WTC11 (cell line): ENCODE measurements around the gene EDC3. TPM values are rescaled to one million over a fixed set of nuclear protein-coding genes. Genes with fewer than 3 reads are reported as not detected.

Experiments used
- ATAC-seq: fragments of 200-7000 bp; cut with Tn5 transposase; 2 replicates; pipeline ENCODE4 v1.10.0; 2021; ENCODE audit warnings: mild to moderate bottlenecking, moderate library complexity
- CTCF ChIA-PET: fragments of 300-600 bp; sonication (Branson Sonifier 250); formaldehyde crosslinking; loops from one replicate; lab custom pipeline; 2021; ENCODE audit warnings: antibody characterized with exemption; lab: Charles Lee
- POLR2A ChIA-PET: fragments of 350-600 bp; sonication (Branson Sonifier 250); formaldehyde crosslinking; loops from one replicate; lab custom pipeline; 2021; ENCODE audit warnings: antibody characterized with exemption; lab: Charles Lee
- DNase-seq: peaks from one replicate; pipeline ENCODE4 v3.0.0; 2021; ENCODE audit warnings: low spot score
- H3K27ac Mint-ChIP-seq: 2 replicates; pipeline ENCODE4 v1.8.0; 2021; ENCODE audit warnings: mixed read lengths
- H3K27me3 Mint-ChIP-seq: 2 replicates; pipeline ENCODE4 v1.8.0; 2021; ENCODE audit warnings: low read depth, mild to moderate bottlenecking, moderate library complexity, mixed read lengths
- H3K36me3 Mint-ChIP-seq: 2 replicates; pipeline ENCODE4 v1.8.0; 2021; ENCODE audit warnings: mixed read lengths
- H3K4me1 Mint-ChIP-seq: 2 replicates; pipeline ENCODE4 v1.8.0; 2022; ENCODE audit warnings: mixed read lengths
- H3K4me3 Mint-ChIP-seq: 2 replicates; pipeline ENCODE4 v1.8.0; 2021; ENCODE audit warnings: mild to moderate bottlenecking, moderate library complexity, mixed read lengths
- H3K9me3 Mint-ChIP-seq: 2 replicates; pipeline ENCODE4 v1.8.0; 2021; ENCODE audit warnings: mixed read lengths
- ATF1 ChIP-seq: sonication (generic); formaldehyde crosslinking; IDR thresholded peaks from 2 replicates; pipeline ENCODE4 v1.8.1; 2023; ENCODE audit warnings: mild to moderate bottlenecking, moderate library complexity, missing genetic modification reagents
- CREM ChIP-seq: sonication (generic); formaldehyde crosslinking; IDR thresholded peaks from 2 replicates; pipeline ENCODE4 v1.8.1; 2022; ENCODE audit warnings: mild to moderate bottlenecking, missing genetic modification reagents, moderate library complexity
- ETV6 ChIP-seq: sonication (generic); formaldehyde crosslinking; IDR thresholded peaks from 2 replicates; pipeline ENCODE4 v1.8.1; 2022; ENCODE audit warnings: mild to moderate bottlenecking, missing genetic modification reagents
- NFE2L1 ChIP-seq: sonication (generic); formaldehyde crosslinking; IDR thresholded peaks from 2 replicates; pipeline ENCODE4 v1.8.1; 2023; ENCODE audit warnings: missing genetic modification reagents
- NR1H2 ChIP-seq: sonication (generic); formaldehyde crosslinking; IDR thresholded peaks from 2 replicates; pipeline ENCODE4 v1.9.0; 2021; ENCODE audit warnings: mild to moderate bottlenecking, moderate library complexity, missing genetic modification reagents
- RELA ChIP-seq: sonication (generic); formaldehyde crosslinking; IDR thresholded peaks from 2 replicates; pipeline ENCODE4 v1.8.1; 2022; ENCODE audit warnings: missing genetic modification reagents, mild to moderate bottlenecking, borderline replicate concordance
- TCF7 ChIP-seq: sonication (generic); formaldehyde crosslinking; IDR thresholded peaks from 2 replicates; pipeline ENCODE4 v1.8.0; 2022; ENCODE audit warnings: mild to moderate bottlenecking, low read depth, missing genetic modification reagents, moderate library complexity
- TEAD1 ChIP-seq: sonication (generic); formaldehyde crosslinking; IDR thresholded peaks from 2 replicates; pipeline ENCODE4 v1.8.0; 2022; ENCODE audit warnings: mild to moderate bottlenecking, missing genetic modification reagents
- ZNF317 ChIP-seq: sonication (generic); formaldehyde crosslinking; IDR thresholded peaks from 2 replicates; pipeline ENCODE4 v1.8.1; 2023; ENCODE audit warnings: low read depth, mild to moderate bottlenecking, moderate library complexity, missing genetic modification reagents, borderline replicate concordance
- ZNF416 ChIP-seq: fragments of 250-450 bp; sonication (Bioruptor Pico); IDR thresholded peaks from 2 replicates; pipeline ENCODE4 v1.9.0; 2021; ENCODE audit warnings: mild to moderate bottlenecking, inconsistent platforms
- total RNA-seq: library from RNA; stranded (reverse); gene quantifications from 3 replicates; pipeline ENCODE4 v1.2.3, GENCODE V29; 2021
- TF ChIP-seq, protein P1 (sequence below): sonication (generic); formaldehyde crosslinking; conservative IDR thresholded peaks from 2 replicates; pipeline ENCODE4 v1.8.1; 2023; ENCODE audit warnings: mild to moderate bottlenecking, low read depth, missing genetic modification reagents, moderate library complexity
- TF ChIP-seq, protein P2 (sequence below): sonication (generic); formaldehyde crosslinking; conservative IDR thresholded peaks from 2 replicates; pipeline ENCODE4 v1.8.1; 2022; ENCODE audit warnings: mild to moderate bottlenecking, missing genetic modification reagents
- TF ChIP-seq, protein P3 (sequence below): sonication (generic); formaldehyde crosslinking; IDR thresholded peaks from 2 replicates; pipeline ENCODE4 v1.8.1; 2022; ENCODE audit warnings: low read depth, missing genetic modification reagents, borderline replicate concordance
- TF ChIP-seq, protein P4 (sequence below): sonication (generic); formaldehyde crosslinking; IDR thresholded peaks from 2 replicates; pipeline ENCODE4 v1.8.1; 2022; ENCODE audit warnings: low read depth, mild to moderate bottlenecking, moderate library complexity, missing genetic modification reagents, borderline replicate concordance
- TF ChIP-seq, protein P5 (sequence below): fragments of 250-450 bp; sonication (Bioruptor Pico); IDR thresholded peaks from 2 replicates; pipeline ENCODE4 v1.9.0; 2021; ENCODE audit warnings: mild to moderate bottlenecking
- TF ChIP-seq, protein P6 (sequence below): sonication (generic); formaldehyde crosslinking; IDR thresholded peaks from 2 replicates; pipeline ENCODE4 v1.8.1; 2022; ENCODE audit warnings: mild to moderate bottlenecking, missing genetic modification reagents, moderate library complexity, borderline replicate concordance
- TF ChIP-seq, protein P7 (sequence below): sonication (generic); formaldehyde crosslinking; IDR thresholded peaks from 2 replicates; pipeline ENCODE4 v1.8.1; 2023; ENCODE audit warnings: mild to moderate bottlenecking, moderate library complexity, missing genetic modification reagents
- TF ChIP-seq, protein P8 (sequence below): sonication (generic); formaldehyde crosslinking; IDR thresholded peaks from 2 replicates; pipeline ENCODE4 v1.8.0; 2023; ENCODE audit warnings: missing genetic modification reagents

Gene EDC3
- total RNA-seq, 1 experiment from 2014 or later = 54.7 TPM

DNA sequence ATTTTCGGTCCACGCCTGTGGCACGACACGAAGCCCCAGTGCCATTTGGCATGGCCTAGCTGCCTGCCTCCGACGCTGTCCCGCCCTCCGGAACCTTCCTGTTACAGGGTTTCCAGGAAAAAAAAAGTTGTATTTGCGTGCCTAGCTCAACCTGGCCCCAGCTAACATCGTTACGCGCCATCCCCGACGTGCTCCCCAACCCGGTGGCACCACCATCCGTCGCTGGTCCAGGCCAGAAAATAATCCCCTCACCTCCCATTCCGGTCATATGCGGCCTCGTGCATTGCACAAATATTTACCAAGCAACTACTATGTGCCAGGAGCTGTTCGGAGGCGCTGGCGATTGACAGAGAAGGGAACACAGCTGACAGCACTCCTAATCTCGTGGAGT is 30.9 kb upstream of the EDC3 start:
- Mint-ChIP-seq H3K9me3 (no peaks in the 10 kb centered on the region), H3K4me3 (peak overlapping the region; percentile 74), H3K27ac (no peak overlapping the region), H3K36me3 (no peaks in the 10 kb centered on the region), H3K27me3 (peaks cover 77% of the 10 kb centered on the region), H3K4me1 (peaks cover 15% of the 10 kb centered on the region)
- POLR2A ChIA-PET = interaction anchor here (2.8 kb wide), 1 partner anchor 33 kb away, joined by 17 read pairs; no protein-coding TSS in a partner anchor
- DNase-seq = no peak
- no peak for ATAC-seq
- CTCF ChIA-PET = interaction anchor here (0.6 to 4.6 kb wide), 7 partner anchors 28 to 94 kb away, joined by 4 to 53 read pairs (median 6); partner anchors contain the start of gene CSK
- TF ChIP-seq, protein P1, sequence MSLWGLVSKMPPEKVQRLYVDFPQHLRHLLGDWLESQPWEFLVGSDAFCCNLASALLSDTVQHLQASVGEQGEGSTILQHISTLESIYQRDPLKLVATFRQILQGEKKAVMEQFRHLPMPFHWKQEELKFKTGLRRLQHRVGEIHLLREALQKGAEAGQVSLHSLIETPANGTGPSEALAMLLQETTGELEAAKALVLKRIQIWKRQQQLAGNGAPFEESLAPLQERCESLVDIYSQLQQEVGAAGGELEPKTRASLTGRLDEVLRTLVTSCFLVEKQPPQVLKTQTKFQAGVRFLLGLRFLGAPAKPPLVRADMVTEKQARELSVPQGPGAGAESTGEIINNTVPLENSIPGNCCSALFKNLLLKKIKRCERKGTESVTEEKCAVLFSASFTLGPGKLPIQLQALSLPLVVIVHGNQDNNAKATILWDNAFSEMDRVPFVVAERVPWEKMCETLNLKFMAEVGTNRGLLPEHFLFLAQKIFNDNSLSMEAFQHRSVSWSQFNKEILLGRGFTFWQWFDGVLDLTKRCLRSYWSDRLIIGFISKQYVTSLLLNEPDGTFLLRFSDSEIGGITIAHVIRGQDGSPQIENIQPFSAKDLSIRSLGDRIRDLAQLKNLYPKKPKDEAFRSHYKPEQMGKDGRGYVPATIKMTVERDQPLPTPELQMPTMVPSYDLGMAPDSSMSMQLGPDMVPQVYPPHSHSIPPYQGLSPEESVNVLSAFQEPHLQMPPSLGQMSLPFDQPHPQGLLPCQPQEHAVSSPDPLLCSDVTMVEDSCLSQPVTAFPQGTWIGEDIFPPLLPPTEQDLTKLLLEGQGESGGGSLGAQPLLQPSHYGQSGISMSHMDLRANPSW (CRISPR knock-in tag) = no peak
- TF ChIP-seq RELA (CRISPR knock-in tag) (no peak), ATF1 (no peak), ZNF416 (CRISPR knock-in tag) (no peak), ZNF317 (peak; percentile 92), CREM (CRISPR knock-in tag) (no peak)
- TF ChIP-seq, protein P2, sequence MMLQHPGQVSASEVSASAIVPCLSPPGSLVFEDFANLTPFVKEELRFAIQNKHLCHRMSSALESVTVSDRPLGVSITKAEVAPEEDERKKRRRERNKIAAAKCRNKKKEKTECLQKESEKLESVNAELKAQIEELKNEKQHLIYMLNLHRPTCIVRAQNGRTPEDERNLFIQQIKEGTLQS = no peak
- TF ChIP-seq, protein P3, sequence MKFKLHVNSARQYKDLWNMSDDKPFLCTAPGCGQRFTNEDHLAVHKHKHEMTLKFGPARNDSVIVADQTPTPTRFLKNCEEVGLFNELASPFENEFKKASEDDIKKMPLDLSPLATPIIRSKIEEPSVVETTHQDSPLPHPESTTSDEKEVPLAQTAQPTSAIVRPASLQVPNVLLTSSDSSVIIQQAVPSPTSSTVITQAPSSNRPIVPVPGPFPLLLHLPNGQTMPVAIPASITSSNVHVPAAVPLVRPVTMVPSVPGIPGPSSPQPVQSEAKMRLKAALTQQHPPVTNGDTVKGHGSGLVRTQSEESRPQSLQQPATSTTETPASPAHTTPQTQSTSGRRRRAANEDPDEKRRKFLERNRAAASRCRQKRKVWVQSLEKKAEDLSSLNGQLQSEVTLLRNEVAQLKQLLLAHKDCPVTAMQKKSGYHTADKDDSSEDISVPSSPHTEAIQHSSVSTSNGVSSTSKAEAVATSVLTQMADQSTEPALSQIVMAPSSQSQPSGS = no peak
- TF ChIP-seq, protein P4, sequence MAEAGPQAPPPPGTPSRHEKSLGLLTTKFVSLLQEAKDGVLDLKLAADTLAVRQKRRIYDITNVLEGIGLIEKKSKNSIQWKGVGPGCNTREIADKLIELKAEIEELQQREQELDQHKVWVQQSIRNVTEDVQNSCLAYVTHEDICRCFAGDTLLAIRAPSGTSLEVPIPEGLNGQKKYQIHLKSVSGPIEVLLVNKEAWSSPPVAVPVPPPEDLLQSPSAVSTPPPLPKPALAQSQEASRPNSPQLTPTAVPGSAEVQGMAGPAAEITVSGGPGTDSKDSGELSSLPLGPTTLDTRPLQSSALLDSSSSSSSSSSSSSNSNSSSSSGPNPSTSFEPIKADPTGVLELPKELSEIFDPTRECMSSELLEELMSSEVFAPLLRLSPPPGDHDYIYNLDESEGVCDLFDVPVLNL (CRISPR knock-in tag) = no peak

DNA sequence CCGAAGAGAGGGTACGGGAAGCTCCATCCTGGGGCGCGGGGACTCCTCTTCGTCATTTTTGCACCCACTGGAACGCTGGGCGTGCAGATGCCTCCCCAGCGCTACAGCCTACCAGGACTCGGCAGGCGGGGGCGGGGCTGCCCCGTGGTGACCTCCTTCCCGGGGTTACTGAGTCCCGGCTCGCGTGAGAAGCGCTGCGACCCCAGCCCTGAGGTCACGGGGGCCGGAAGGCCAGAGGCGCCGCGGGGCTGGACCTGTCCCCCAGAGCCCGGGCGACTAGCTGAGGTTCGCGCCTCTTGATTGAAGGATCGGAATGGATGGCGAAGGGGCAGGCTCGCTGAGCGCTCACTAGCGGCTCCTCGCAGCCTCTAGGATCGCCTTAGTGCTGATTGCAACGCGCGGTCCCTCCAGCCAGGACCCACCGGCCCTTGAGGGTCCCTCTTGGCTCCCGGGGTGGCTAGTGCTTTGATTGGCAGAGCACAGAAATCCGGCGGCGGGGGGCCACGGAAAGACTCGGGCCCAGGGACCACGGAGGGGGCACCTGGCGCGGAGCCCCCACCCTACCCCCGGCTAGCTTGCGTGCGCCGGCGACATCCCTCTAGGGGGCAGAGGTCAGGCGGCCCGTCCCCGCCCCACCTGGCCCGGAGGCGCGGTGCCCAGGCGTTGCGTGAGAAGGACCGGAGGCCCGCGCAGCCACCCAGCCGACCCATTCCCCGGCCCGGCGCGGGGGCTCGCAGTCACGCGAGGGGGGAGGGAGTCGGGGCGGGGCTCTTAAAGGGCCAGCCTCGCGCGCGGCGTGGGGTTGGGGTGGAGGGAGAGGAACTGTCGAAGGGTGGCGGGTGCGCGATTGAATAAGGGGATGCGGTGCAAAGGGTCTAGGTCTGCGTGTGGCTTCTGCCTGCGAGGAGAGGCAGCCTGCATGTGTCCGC is 30.3 kb upstream of the EDC3 start:
- no peak overlapping the region for H3K27ac Mint-ChIP-seq
- CTCF ChIA-PET = interaction anchor here (0.5 to 4.6 kb wide), 16 partner anchors 9 to 105 kb away, joined by 3 to 53 read pairs (median 5); partner anchors contain the start of gene CSK
- peak; percentile 61 for ATAC-seq
- no peaks in the 10 kb centered on the region for H3K36me3 Mint-ChIP-seq
- peaks cover 74% of the 10 kb centered on the region for H3K27me3 Mint-ChIP-seq
- POLR2A ChIA-PET = interaction anchor here (2.8 kb wide), 1 partner anchor 34 kb away, joined by 17 read pairs; no protein-coding TSS in a partner anchor
- H3K4me3 Mint-ChIP-seq = peak overlapping the region; percentile 74
- H3K4me1 Mint-ChIP-seq = peaks cover 15% of the 10 kb centered on the region
- peak; percentile 67 for DNase-seq
- no peaks in the 10 kb centered on the region for H3K9me3 Mint-ChIP-seq
- TF ChIP-seq, protein P5, sequence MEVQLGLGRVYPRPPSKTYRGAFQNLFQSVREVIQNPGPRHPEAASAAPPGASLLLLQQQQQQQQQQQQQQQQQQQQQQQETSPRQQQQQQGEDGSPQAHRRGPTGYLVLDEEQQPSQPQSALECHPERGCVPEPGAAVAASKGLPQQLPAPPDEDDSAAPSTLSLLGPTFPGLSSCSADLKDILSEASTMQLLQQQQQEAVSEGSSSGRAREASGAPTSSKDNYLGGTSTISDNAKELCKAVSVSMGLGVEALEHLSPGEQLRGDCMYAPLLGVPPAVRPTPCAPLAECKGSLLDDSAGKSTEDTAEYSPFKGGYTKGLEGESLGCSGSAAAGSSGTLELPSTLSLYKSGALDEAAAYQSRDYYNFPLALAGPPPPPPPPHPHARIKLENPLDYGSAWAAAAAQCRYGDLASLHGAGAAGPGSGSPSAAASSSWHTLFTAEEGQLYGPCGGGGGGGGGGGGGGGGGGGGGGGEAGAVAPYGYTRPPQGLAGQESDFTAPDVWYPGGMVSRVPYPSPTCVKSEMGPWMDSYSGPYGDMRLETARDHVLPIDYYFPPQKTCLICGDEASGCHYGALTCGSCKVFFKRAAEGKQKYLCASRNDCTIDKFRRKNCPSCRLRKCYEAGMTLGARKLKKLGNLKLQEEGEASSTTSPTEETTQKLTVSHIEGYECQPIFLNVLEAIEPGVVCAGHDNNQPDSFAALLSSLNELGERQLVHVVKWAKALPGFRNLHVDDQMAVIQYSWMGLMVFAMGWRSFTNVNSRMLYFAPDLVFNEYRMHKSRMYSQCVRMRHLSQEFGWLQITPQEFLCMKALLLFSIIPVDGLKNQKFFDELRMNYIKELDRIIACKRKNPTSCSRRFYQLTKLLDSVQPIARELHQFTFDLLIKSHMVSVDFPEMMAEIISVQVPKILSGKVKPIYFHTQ (CRISPR knock-in tag) = no peak
- TF ChIP-seq ETV6 (CRISPR knock-in tag) (peak; percentile 67; the same call in 1 of the 2 replicates), NFE2L1 (CRISPR knock-in tag) (no peak), TCF7 (CRISPR knock-in tag) (no peak), ATF1 (no peak), NR1H2 (CRISPR knock-in tag) (no peak), TEAD1 (CRISPR knock-in tag) (no peak)
- TF ChIP-seq, protein P6, sequence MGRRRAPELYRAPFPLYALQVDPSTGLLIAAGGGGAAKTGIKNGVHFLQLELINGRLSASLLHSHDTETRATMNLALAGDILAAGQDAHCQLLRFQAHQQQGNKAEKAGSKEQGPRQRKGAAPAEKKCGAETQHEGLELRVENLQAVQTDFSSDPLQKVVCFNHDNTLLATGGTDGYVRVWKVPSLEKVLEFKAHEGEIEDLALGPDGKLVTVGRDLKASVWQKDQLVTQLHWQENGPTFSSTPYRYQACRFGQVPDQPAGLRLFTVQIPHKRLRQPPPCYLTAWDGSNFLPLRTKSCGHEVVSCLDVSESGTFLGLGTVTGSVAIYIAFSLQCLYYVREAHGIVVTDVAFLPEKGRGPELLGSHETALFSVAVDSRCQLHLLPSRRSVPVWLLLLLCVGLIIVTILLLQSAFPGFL (CRISPR knock-in tag) = no peak
- TF ChIP-seq, protein P4 (CRISPR knock-in tag) = no peak
- TF ChIP-seq, protein P7, sequence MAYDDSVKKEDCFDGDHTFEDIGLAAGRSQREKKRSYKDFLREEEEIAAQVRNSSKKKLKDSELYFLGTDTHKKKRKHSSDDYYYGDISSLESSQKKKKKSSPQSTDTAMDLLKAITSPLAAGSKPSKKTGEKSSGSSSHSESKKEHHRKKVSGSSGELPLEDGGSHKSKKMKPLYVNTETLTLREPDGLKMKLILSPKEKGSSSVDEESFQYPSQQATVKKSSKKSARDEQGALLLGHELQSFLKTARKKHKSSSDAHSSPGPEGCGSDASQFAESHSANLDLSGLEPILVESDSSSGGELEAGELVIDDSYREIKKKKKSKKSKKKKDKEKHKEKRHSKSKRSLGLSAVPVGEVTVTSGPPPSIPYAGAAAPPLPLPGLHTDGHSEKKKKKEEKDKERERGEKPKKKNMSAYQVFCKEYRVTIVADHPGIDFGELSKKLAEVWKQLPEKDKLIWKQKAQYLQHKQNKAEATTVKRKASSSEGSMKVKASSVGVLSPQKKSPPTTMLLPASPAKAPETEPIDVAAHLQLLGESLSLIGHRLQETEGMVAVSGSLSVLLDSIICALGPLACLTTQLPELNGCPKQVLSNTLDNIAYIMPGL (CRISPR knock-in tag) = peak; percentile 73; the same call in 1 of the 2 replicates
- TF ChIP-seq, protein P8, sequence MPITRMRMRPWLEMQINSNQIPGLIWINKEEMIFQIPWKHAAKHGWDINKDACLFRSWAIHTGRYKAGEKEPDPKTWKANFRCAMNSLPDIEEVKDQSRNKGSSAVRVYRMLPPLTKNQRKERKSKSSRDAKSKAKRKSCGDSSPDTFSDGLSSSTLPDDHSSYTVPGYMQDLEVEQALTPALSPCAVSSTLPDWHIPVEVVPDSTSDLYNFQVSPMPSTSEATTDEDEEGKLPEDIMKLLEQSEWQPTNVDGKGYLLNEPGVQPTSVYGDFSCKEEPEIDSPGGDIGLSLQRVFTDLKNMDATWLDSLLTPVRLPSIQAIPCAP (CRISPR knock-in tag) = no peak
